ENCODE results near the gene CCDC141. TPM values are rescaled to one million over a fixed set of nuclear protein-coding genes. Genes with fewer than 3 reads are reported as not detected.
"Not testable (repeated sequence)": the region's sequence is repeated elsewhere in the genome, so short reads cannot be mapped to it uniquely, and the experiment has no call there.

The CCDC141 gene
- total RNA-seq, result 1 to 10 TPM; 4.3 to 8.1 (median 6.1) TPM

GRCh38 chr2:179049546-179050311 is at the start of gene CCDC141:
CCDC141 (minus strand) TSS chr2:179050137; CDS start chr2:179049941, 196 bp downstream.
- Histone ChIP-seq H3K27ac (no peak within 1 kb of the TSS), H3K4me1 (no peaks in the 10 kb centered on the region), H3K4me3 (replicated peaks in 1 of 3) (no peak within 1 kb of the TSS), H3K36me3 (no peaks in the 10 kb centered on the region), H3K9me3 (no peaks in the 10 kb centered on the region), H3K27me3 (no peaks in the 10 kb centered on the region)
- no peak for TF ChIP-seq CTCF (IDR thresholded peaks at IDR 0.05)
- TF ChIP-seq POLR2A (IDR thresholded peaks at IDR 0.05), result no peak
- intact Hi-C loops (cut with DNase I), result no loop called here
- DNase-seq, result no peak
- 46 to 47% methylated on average over 12 of the region's 12 CpGs for WGBS, 2 donors

- DNase-seq, result no peak
- H3K27me3 ChIP-seq, result no peaks in the 10 kb centered on the region
- no peak overlapping the region for H3K4me3 ChIP-seq (replicated peaks in 1 of 3)
- no peaks in the 10 kb centered on the region for H3K9me3 ChIP-seq
- H3K27ac ChIP-seq, result no peak overlapping the region
- H3K36me3 ChIP-seq, result no peaks in the 10 kb centered on the region
- no peaks in the 10 kb centered on the region for H3K4me1 ChIP-seq
- WGBS, 2 donors, result 87 to 91% methylated on average over 4 of the region's 4 CpGs
- intact Hi-C loops (cut with DNase I), result no loop called here
- TF ChIP-seq CTCF (IDR thresholded peaks at IDR 0.05), result no peak
- no peak for TF ChIP-seq POLR2A (IDR thresholded peaks at IDR 0.05)
Observed at GRCh38 chr2:179098080-179098689, 48.2 kb upstream of the CCDC141 start.

GRCh38 chr2:179097131-179097530 is 47.2 kb upstream of the CCDC141 start:
- H3K27ac ChIP-seq, result no peak overlapping the region
- H3K4me1 ChIP-seq, result no peaks in the 10 kb centered on the region
- no peaks in the 10 kb centered on the region for H3K9me3 ChIP-seq
- no peaks in the 10 kb centered on the region for H3K27me3 ChIP-seq
- no peak for TF ChIP-seq CTCF (IDR thresholded peaks at IDR 0.05)
- no peak for TF ChIP-seq POLR2A (IDR thresholded peaks at IDR 0.05)
- intact Hi-C loops (cut with DNase I), result no loop called here
- DNase-seq, result no peak
- H3K4me3 ChIP-seq (replicated peaks in 1 of 3), result no peak overlapping the region
- 100% methylated on average over 1 of the region's 1 CpG for WGBS, 2 donors
- no peaks in the 10 kb centered on the region for H3K36me3 ChIP-seq

- H3K4me1 ChIP-seq, result no peaks in the 10 kb centered on the region
- no peak overlapping the region for H3K27ac ChIP-seq
- 85 to 92% methylated on average over 3 of the region's 3 CpGs for WGBS, 2 donors
- no peak overlapping the region for H3K4me3 ChIP-seq (replicated peaks in 1 of 3)
- no peaks in the 10 kb centered on the region for H3K36me3 ChIP-seq
- DNase-seq, result no peak
- H3K9me3 ChIP-seq, result no peaks in the 10 kb centered on the region
- no peak for TF ChIP-seq CTCF (IDR thresholded peaks at IDR 0.05)
- TF ChIP-seq POLR2A (IDR thresholded peaks at IDR 0.05), result no peak
- H3K27me3 ChIP-seq, result no peaks in the 10 kb centered on the region
- intact Hi-C loops (cut with DNase I), result no loop called here
Observed at GRCh38 chr2:179096090-179096489, 46.2 kb upstream of the CCDC141 start.

GRCh38 chr2:179092912-179093311 is 43.0 kb upstream of the CCDC141 start:
- H3K27ac ChIP-seq; DNase-seq; H3K4me1 ChIP-seq; H3K9me3 ChIP-seq; H3K27me3 ChIP-seq; H3K4me3 ChIP-seq (replicated peaks in 1 of 3); H3K36me3 ChIP-seq; intact Hi-C loops (cut with DNase I): not testable (repeated sequence)
- WGBS, 2 donors, result 89 to 94% methylated on average over 4 of the region's 4 CpGs
